GM18951 (cell line): ENCODE results near the gene AP3D1.

Experiments used
- POLR2A ChIP-seq: IDR thresholded peaks from 4 replicates; pipeline ENCODE4 v1.6.1; 2011; ENCODE audit warnings: mild to moderate bottlenecking; ENCODE audit not compliant: insufficient read length, insufficient read depth; ENCODE audit errors: extremely low read depth
- in situ Hi-C: fragments of 300-500 bp; cut with MboI; formaldehyde crosslinking; loops from one replicate; pipeline ENCODE4 v1.12.0; 2022; ENCODE audit warnings: low sequenced_read_pairs, mixed read lengths, inconsistent platforms; ENCODE audit not compliant: unreplicated experiment

AP3D1 gene

GRCh38 chr19:2064788-2065524, 86.4 kb downstream of the AP3D1 start:
- TF ChIP-seq POLR2A, result no peak
- in situ Hi-C loops, result no loop called here

- no peak for TF ChIP-seq POLR2A
- in situ Hi-C loops, result no loop called here
Measured at GRCh38 chr19:2064395-2064787, 87.0 kb downstream of the AP3D1 start.

GRCh38 chr19:2063824-2064223, 87.5 kb downstream of the AP3D1 start:
- in situ Hi-C loops, result no loop called here

GRCh38 chr19:2062770-2063169, 88.6 kb downstream of the AP3D1 start:
- TF ChIP-seq POLR2A, result no peak
- in situ Hi-C loops, result no loop called here

More at GRCh38 chr19:2063824-2064223, 87.5 kb downstream of the AP3D1 start:
- TF ChIP-seq POLR2A, result no peak

- in situ Hi-C loops, result no loop called here
- no peak for TF ChIP-seq POLR2A
Measured at GRCh38 chr19:2062389-2062729, 89.0 kb downstream of the AP3D1 start.

- peak; percentile 71 for TF ChIP-seq POLR2A
- in situ Hi-C loops, result no loop called here
Measured at GRCh38 chr19:2061495-2062388, 89.6 kb downstream of the AP3D1 start.

- TF ChIP-seq POLR2A, result peak; percentile 60
- in situ Hi-C loops, result no loop called here
Measured at GRCh38 chr19:2060884-2061494, 90.4 kb downstream of the AP3D1 start.

GRCh38 chr19:2059422-2060201, 91.8 kb downstream of the AP3D1 start:
- in situ Hi-C loops, result no loop called here
- TF ChIP-seq POLR2A, result no peak

- in situ Hi-C loops, result no loop called here
Measured at GRCh38 chr19:2058570-2059421, 92.6 kb downstream of the AP3D1 start.

GRCh38 chr19:2057484-2058469, 93.6 kb downstream of the AP3D1 start:
- in situ Hi-C loops, result no loop called here
- no peak for TF ChIP-seq POLR2A

More at GRCh38 chr19:2058570-2059421, 92.6 kb downstream of the AP3D1 start:
- TF ChIP-seq POLR2A, result no peak

GRCh38 chr19:2056837-2057192, 94.6 kb downstream of the AP3D1 start:
- TF ChIP-seq POLR2A, result no peak
- in situ Hi-C loops, result no loop called here
